H1 (cell line): Measurements from ENCODE around the gene MSN. TPM values are rescaled to one million over a fixed set of nuclear protein-coding genes. Genes with fewer than 3 reads are reported as not detected.

Source experiments
- CTCF ChIA-PET: fragments of 300-600 bp; sonication (Branson Sonifier 250); formaldehyde crosslinking; loops from one replicate; lab custom pipeline; 2021; ENCODE audit not compliant: partially characterized antibody; lab: Charles Lee
- POLR2A ChIA-PET: fragments of 300-600 bp; sonication (Branson Sonifier 250); formaldehyde crosslinking; loops from one replicate; lab custom pipeline; 2021; ENCODE audit warnings: inconsistent platforms; ENCODE audit not compliant: partially characterized antibody; lab: Charles Lee
- DNase-seq, 2 experiments: peaks; one replicate each; pipeline versions ENCODE4 v3.0.0 to v3.0.0-alpha.2; 2010 to 2022; ENCODE audit warnings: low spot score in 2 of 2, low read depth in 1 of 2, mixed read lengths in 1 of 2
- FAIRE-seq: peaks from 2 replicates; lab custom pipeline; 2011; peaks lifted over from hg19 to GRCh38; lab: Jason Lieb, UNC
- H2AFZ ChIP-seq: 2 replicates; pipeline ENCODE4 v1.8.1; 2012; ENCODE audit warnings: low read length, inconsistent platforms
- H2AK5ac ChIP-seq: 2 replicates; pipeline ENCODE4 v1.6.1; 2013; ENCODE audit warnings: low read depth, low read length
- H2BK120ac ChIP-seq: replicated peaks from 2 replicates; pipeline ENCODE3; 2013; ENCODE audit warnings: low read depth, low read length, inconsistent platforms
- H2BK12ac ChIP-seq: 2 replicates; pipeline ENCODE4 v1.6.1; 2013; ENCODE audit warnings: low read depth, low read length
- H2BK15ac ChIP-seq: 2 replicates; pipeline ENCODE4 v1.6.1; 2013; ENCODE audit warnings: low read length
- H2BK20ac ChIP-seq: 2 replicates; pipeline ENCODE4 v1.6.1; 2013; ENCODE audit warnings: low read length
- H2BK5ac ChIP-seq: 2 replicates; pipeline ENCODE4 v1.6.1; 2013; ENCODE audit warnings: low read depth, low read length
- H3K14ac ChIP-seq: 2 replicates; pipeline ENCODE4 v1.6.1; 2013; ENCODE audit warnings: inconsistent platforms; ENCODE audit not compliant: insufficient read length
- H3K18ac ChIP-seq: 2 replicates; pipeline ENCODE4 v1.6.1; 2013; ENCODE audit warnings: low read length; ENCODE audit errors: extremely low read depth
- H3K23ac ChIP-seq: 2 replicates; pipeline ENCODE4 v1.6.1; 2013; ENCODE audit warnings: inconsistent platforms; ENCODE audit not compliant: insufficient read length
- H3K23me2 ChIP-seq: 2 replicates; pipeline ENCODE4 v1.6.1; 2013; ENCODE audit warnings: low read depth, low read length
- H3K27ac ChIP-seq: 2 replicates; pipeline ENCODE4 v1.6.1; 2011; ENCODE audit warnings: low read depth, low read length, inconsistent platforms
- H3K27me3 ChIP-seq, 4 experiments: replicated peaks in 1 of 4; 1 replicate in 1 of 4; 2 replicates in 3 of 4; pipeline versions ENCODE4 v1.6.1 to v1.8.1; 2011 to 2013; ENCODE audit warnings: low read length in 3 of 4, mild to moderate bottlenecking in 3 of 4, inconsistent platforms in 2 of 4, mixed read lengths in 2 of 4, moderate library complexity in 1 of 4; ENCODE audit not compliant: control insufficient read depth in 3 of 4, insufficient read depth in 3 of 4; ENCODE audit errors: extremely low read depth in 1 of 4
- H3K36me3 ChIP-seq, 4 experiments: 2 replicates each; pipeline versions ENCODE4 v1.6.1 to v1.8.1; 2011 to 2013; ENCODE audit warnings: mild to moderate bottlenecking in 4 of 4, low read length in 3 of 4, moderate library complexity in 2 of 4, control low read depth in 1 of 4, inconsistent platforms in 1 of 4; ENCODE audit not compliant: insufficient read depth in 4 of 4, control insufficient read depth in 2 of 4
- H3K4ac ChIP-seq: replicated peaks from 2 replicates; pipeline ENCODE3; 2013; ENCODE audit warnings: low read length, low read depth, mixed read lengths, inconsistent platforms; ENCODE audit not compliant: insufficient read length
- H3K4me1 ChIP-seq, 4 experiments: replicated peaks in 1 of 4; 1 replicate in 1 of 4; 2 replicates in 3 of 4; pipeline versions ENCODE4 v1.6.1 to v1.8.1; 2011 to 2013; ENCODE audit warnings: low read length in 3 of 4, inconsistent platforms in 2 of 4, mixed read lengths in 1 of 4; ENCODE audit not compliant: insufficient read depth in 4 of 4, control insufficient read depth in 3 of 4
- H3K4me2 ChIP-seq, 2 experiments: 2 replicates each; pipeline versions ENCODE4 v1.6.1 to v1.8.1; 2011 to 2013; ENCODE audit warnings: low read depth in 2 of 2, low read length in 2 of 2, control low read depth in 1 of 2, inconsistent platforms in 1 of 2, mild to moderate bottlenecking in 1 of 2; ENCODE audit not compliant: insufficient read depth in 1 of 2
- H3K4me3 ChIP-seq, 4 experiments: fragments of 200-600, 300-600 bp in 1 of 4; sonication (generic), shearing (Covaris generic), sonication (Bioruptor Twin) in 1 of 4; 2 replicates each; pipeline versions ENCODE4 v1.5.1 to v1.8.1; 2011 to 2016; ENCODE audit warnings: low read length in 4 of 4, low read depth in 3 of 4, control low read depth in 2 of 4, inconsistent platforms in 2 of 4, mild to moderate bottlenecking in 2 of 4, mixed read lengths in 1 of 4, moderate library complexity in 1 of 4; ENCODE audit not compliant: insufficient read depth in 2 of 4; ENCODE audit errors: extremely low read depth in 1 of 4
- H3K56ac ChIP-seq: replicated peaks from 2 replicates; pipeline ENCODE3; 2013; ENCODE audit warnings: low read depth, mild to moderate bottlenecking, mixed read lengths, low read length, inconsistent platforms; ENCODE audit not compliant: insufficient read length
- H3K79me1 ChIP-seq: 2 replicates; pipeline ENCODE4 v1.6.1; 2013; ENCODE audit warnings: low read depth, low read length, control low read depth
- H3K79me2 ChIP-seq, 2 experiments: 2 replicates each; pipeline versions ENCODE4 v1.6.1 to v1.8.1; 2012 to 2013; ENCODE audit warnings: low read length in 2 of 2, mild to moderate bottlenecking in 2 of 2, inconsistent platforms in 1 of 2; ENCODE audit not compliant: insufficient read depth in 2 of 2, control insufficient read depth in 1 of 2
- H3K9ac ChIP-seq, 4 experiments: replicated peaks in 1 of 4; 1 replicate in 1 of 4; 2 replicates in 3 of 4; pipeline versions ENCODE4 v1.6.1 to v1.8.1; 2011 to 2013; ENCODE audit warnings: low read depth in 3 of 4, low read length in 3 of 4, control low read depth in 2 of 4, mild to moderate bottlenecking in 2 of 4, moderate library complexity in 2 of 4, inconsistent platforms in 1 of 4; ENCODE audit errors: extremely low read depth in 1 of 4
- H3K9me3 ChIP-seq, 2 experiments: 2 replicates each; pipeline versions ENCODE4 v1.6.1 to v1.8.1; 2012 to 2013; ENCODE audit warnings: mild to moderate bottlenecking in 2 of 2, moderate library complexity in 2 of 2, control low read depth in 1 of 2, inconsistent platforms in 1 of 2, low read depth in 1 of 2, low read length in 1 of 2, mixed read lengths in 1 of 2; ENCODE audit not compliant: insufficient read depth in 2 of 2
- H4K20me1 ChIP-seq, 2 experiments: replicated peaks in 1 of 2; 2 replicates each; pipeline versions ENCODE3 to v1.8.1; 2011 to 2013; ENCODE audit warnings: inconsistent platforms in 2 of 2, low read length in 2 of 2, mild to moderate bottlenecking in 1 of 2; ENCODE audit not compliant: insufficient read depth in 2 of 2, control insufficient read depth in 1 of 2
- H4K5ac ChIP-seq: 2 replicates; pipeline ENCODE4 v1.6.1; 2013; ENCODE audit warnings: low read length, low read depth, mixed read lengths, inconsistent platforms; ENCODE audit not compliant: insufficient read length
- H4K8ac ChIP-seq: 2 replicates; pipeline ENCODE4 v1.8.0; 2013; ENCODE audit warnings: mild to moderate bottlenecking, moderate library complexity, low read length, inconsistent platforms; ENCODE audit not compliant: insufficient read depth; ENCODE audit errors: extremely low read depth
- H4K91ac ChIP-seq: replicated peaks from 2 replicates; pipeline ENCODE3; 2013; ENCODE audit warnings: low read length, mixed read lengths, inconsistent platforms; ENCODE audit not compliant: insufficient read length
- CHD2 ChIP-seq: IDR thresholded peaks from 2 replicates; pipeline ENCODE4 v1.6.1; 2012; ENCODE audit warnings: low read length, improper control_type of control experiment
- JUND ChIP-seq: IDR thresholded peaks from 2 replicates; pipeline ENCODE4 v1.6.1; 2011; ENCODE audit warnings: mild to moderate bottlenecking, improper control_type of control experiment, low read length
- KDM1A ChIP-seq: fragments of 200-600, 300-600 bp; sonication (generic); IDR thresholded peaks from 2 replicates; pipeline ENCODE4 v1.7.1; 2016; ENCODE audit warnings: mild to moderate bottlenecking, low read length, borderline replicate concordance
- PHF8 ChIP-seq: fragments of 200-600 bp; sonication (generic); conservative IDR thresholded peaks from 2 replicates; pipeline ENCODE4 v1.7.1; 2012; ENCODE audit warnings: low read depth, mild to moderate bottlenecking, inconsistent platforms, low read length, moderate library complexity
- RFX5 ChIP-seq: IDR thresholded peaks from 2 replicates; pipeline ENCODE4 v1.6.1; 2011; ENCODE audit warnings: low read depth, low read length, improper control_type of control experiment, borderline replicate concordance
- RNF2 ChIP-seq: fragments of 200-900, 300-1000 bp; sonication (generic); IDR thresholded peaks from 2 replicates; pipeline ENCODE4 v1.7.1; 2016; ENCODE audit warnings: borderline replicate concordance, low read depth, mild to moderate bottlenecking, antibody characterized with exemption, low read length; ENCODE audit not compliant: poor library complexity, severe bottlenecking; ENCODE audit errors: missing control alignments
- RXRA ChIP-seq: IDR thresholded peaks from 2 replicates; pipeline ENCODE4 v1.6.1; 2011; ENCODE audit warnings: low read depth, mild to moderate bottlenecking, low read length, moderate library complexity; ENCODE audit not compliant: insufficient read depth
- SIRT6 ChIP-seq: IDR thresholded peaks from one replicate; pipeline ENCODE4 v1.7.1; 2012; ENCODE audit warnings: low read length, inconsistent platforms
- SIX5 ChIP-seq: IDR thresholded peaks from 2 replicates; pipeline ENCODE4 v1.6.1; 2011; ENCODE audit warnings: mild to moderate bottlenecking, low read depth, low read length
- SP1 ChIP-seq: IDR thresholded peaks from 2 replicates; pipeline ENCODE4 v1.6.1; 2011; ENCODE audit warnings: low read depth, low read length
- SRF ChIP-seq: IDR thresholded peaks from 2 replicates; pipeline ENCODE4 v1.6.1; 2011; ENCODE audit warnings: mild to moderate bottlenecking, low read depth, low read length, moderate library complexity
- YY1 ChIP-seq: IDR thresholded peaks from 2 replicates; pipeline ENCODE4 v1.6.1; 2011; ENCODE audit warnings: low read depth, mild to moderate bottlenecking, low read length
- WGBS, 2 experiments: shearing (Covaris generic) in 1 of 2; methylation state at CpG; one replicate each; pipeline versions ENCODE4 v1.1.6 to v1.1.7; 2013 to 2015; ENCODE audit warnings: low lambda C conversion rate in 2 of 2, mixed read lengths in 2 of 2, inconsistent platforms in 1 of 2, low coverage in 1 of 2, missing lambda C conversion rate in 1 of 2; ENCODE audit not compliant: insufficient replicate concordance in 2 of 2, insufficient coverage in 1 of 2, insufficient read length in 1 of 2; ENCODE audit errors: extremely low coverage in 1 of 2, missing lambda C conversion rate in 1 of 2; 5-methylcytosine and 5-hydroxymethylcytosine counted together
- polyA plus RNA-seq, 7 experiments: library from polyadenylated mRNA; depleted of rRNA in 3 of 7; stranded (reverse) in 5 of 7; unstranded in 2 of 7; fragments of >200 nt in 5 of 7; fragments of 200-250 nt in 2 of 7; gene quantifications; 1 replicate in 5 of 7; 2 replicates in 1 of 7; 4 replicates in 1 of 7; pipeline versions ENCODE4 v1.2.1 to v1.2.3, GENCODE V29; 2011 to 2013; ENCODE audit warnings: missing spikeins in 2 of 7, mixed read lengths in 2 of 7
- total RNA-seq: library from RNA; stranded (reverse); fragmentation: NEBNext Ultra II Directional; extraction: Animal tissue kit (Norgen Biotek cat#: 25700); gene quantifications from 2 replicates; pipeline ENCODE4 v1.2.1, GENCODE V29; 2021

The MSN gene
- total and polyA plus RNA-seq, 2 of the 8 experiments (the other 6 are each of a cell fraction or from before 2014, with no cell fraction given): 112 to 133 TPM

- Histone ChIP-seq H3K9ac (no peak overlapping the region), H3K18ac (no peak overlapping the region), H3K23me2 (no peaks in the 10 kb centered on the region), H2BK5ac (no peak overlapping the region), H4K91ac (no peak overlapping the region), H3K23ac (no peak overlapping the region), H3K27me3 (no peaks in the 10 kb centered on the region), H4K8ac (no peak overlapping the region), H2BK120ac (no peak overlapping the region), H2BK15ac (no peak overlapping the region), H2BK12ac (no peak overlapping the region), H3K27ac (no peak overlapping the region), H3K36me3 (no peaks in the 10 kb centered on the region), H3K4me2 (no peak overlapping the region), H4K5ac (no peak overlapping the region), H2AFZ (no peak overlapping the region), H3K14ac (no peak overlapping the region), H3K4me3 (no peak overlapping the region), H2BK20ac (no peak overlapping the region), H3K9me3 (no peaks in the 10 kb centered on the region), H3K79me1 (no peaks in the 10 kb centered on the region), H3K4me1 (no peaks in the 10 kb centered on the region), H2AK5ac (no peak overlapping the region), H3K56ac (no peak overlapping the region), H3K4ac (no peak overlapping the region), H4K20me1 (no peaks in the 10 kb centered on the region), H3K79me2 (no peaks in the 10 kb centered on the region)
- ChIA-PET POLR2A (no interaction called here), CTCF (no interaction called here)
- 90% methylated on average over 4 of the region's 4 CpGs; no CpG with 5 or more reads in 1 of the 2 experiments for WGBS, 2 experiments
- no peak for DNase-seq
- no peak for FAIRE-seq
- TF ChIP-seq SRF (no peak), RNF2 (no peak), RFX5 (no peak), SP1 (no peak), JUND (no peak), SIRT6 (no peak), KDM1A (no peak), YY1 (no peak), CHD2 (no peak), PHF8 (no peak), RXRA (no peak), SIX5 (no peak)
Observed at GRCh38 chrX:65634732-65635131, 32.7 kb upstream of the MSN start.
